ENCODE data around the gene REN. TPM values are rescaled to one million over a fixed set of nuclear protein-coding genes. Genes with fewer than 3 reads are reported as not detected.

The REN gene
- total and polyA plus RNA-seq, 2 experiments from 2014 or later: not detected

DNA sequence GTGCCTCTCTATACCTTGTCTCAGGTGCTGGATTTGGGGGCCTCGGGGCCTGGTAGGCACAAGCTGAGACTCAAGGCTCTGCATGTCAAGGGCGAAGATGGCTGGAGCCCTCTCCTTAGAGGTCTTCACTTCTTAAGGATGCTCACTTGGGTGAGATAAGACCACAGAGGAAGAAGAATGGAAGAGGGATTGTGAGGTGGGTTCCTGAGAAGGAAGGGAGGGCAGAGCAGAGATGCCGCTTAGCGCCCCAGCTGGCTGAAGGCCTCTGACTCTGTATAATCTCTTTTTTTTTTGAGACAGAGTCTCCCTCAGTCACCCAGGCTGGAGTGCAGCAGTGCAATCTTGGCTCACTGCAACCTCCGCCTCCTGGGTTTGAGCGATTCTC, 61.0 kb downstream of the REN start (continued):
- TF ChIP-seq ZNF462 (CRISPR knock-in tag; IDR thresholded peaks at IDR 0.05) (no peak), REST (IDR thresholded peaks at IDR 0.05; ENCODE audit: unreplicated experiment) (no peak), ZNF331 (CRISPR knock-in tag; IDR thresholded peaks at IDR 0.05; ENCODE audit: low read depth) (no peak), POLR2AphosphoS5 (IDR thresholded peaks at IDR 0.05; ENCODE audit: low read depth) (no peak), NANOG (IDR thresholded peaks at IDR 0.05; ENCODE audit: borderline replicate concordance) (no peak), EZH2 (IDR thresholded peaks at IDR 0.05; ENCODE audit: low read depth, unreplicated experiment) (no peak), JUNB (IDR thresholded peaks at IDR 0.05; ENCODE audit: unreplicated experiment) (no peak), ETS1 (IDR thresholded peaks at IDR 0.05) (no peak)

Other genes with a start within 250 kb of the REN start
- 105 and 123 TPM in 2 replicates for gene SOX13, start 93.2 kb downstream of the REN start, total RNA-seq (2014; rRNA removed; shearing (Covaris generic))
- gene SOX13, start 93.2 kb downstream of the REN start, polyA plus RNA-seq (2016; fragmentation: Nextera tagmentation; extraction: Ambion mirVana): 28.6 and 32.3 TPM in 2 replicates
- gene ETNK2, start 14.3 kb downstream of the REN start, total RNA-seq (2014; rRNA removed; shearing (Covaris generic)): 18.9 and 26.2 TPM in 2 replicates
- 7.6 and 9.0 TPM in 2 replicates for gene ETNK2, start 14.3 kb downstream of the REN start, polyA plus RNA-seq (2016; fragmentation: Nextera tagmentation; extraction: Ambion mirVana)
- gene KISS1, start 30.2 kb upstream of the REN start, total RNA-seq (2014; rRNA removed; shearing (Covaris generic)): 0.70 TPM in 1 of 2 replicates, not detected in the other
- not detected in 2 replicates for gene KISS1, start 30.2 kb upstream of the REN start, polyA plus RNA-seq (2016; fragmentation: Nextera tagmentation; extraction: Ambion mirVana)
- gene GOLT1A, start 47.7 kb upstream of the REN start, total RNA-seq (2014; rRNA removed; shearing (Covaris generic)): 3.0 and 7.0 TPM in 2 replicates
- gene GOLT1A, start 47.7 kb upstream of the REN start, polyA plus RNA-seq (2016; fragmentation: Nextera tagmentation; extraction: Ambion mirVana): 7.2 and 10.7 TPM in 2 replicates
- gene PLEKHA6, start 193.6 kb upstream of the REN start, total RNA-seq (2014; rRNA removed; shearing (Covaris generic)): 4.3 and 6.2 TPM in 2 replicates
- 2.5 and 2.8 TPM in 2 replicates for gene PLEKHA6, start 193.6 kb upstream of the REN start, polyA plus RNA-seq (2016; fragmentation: Nextera tagmentation; extraction: Ambion mirVana)
- 58.4 and 64.3 TPM in 2 replicates for gene PPP1R15B, start 245.5 kb upstream of the REN start, total RNA-seq (2014; rRNA removed; shearing (Covaris generic))
- 16.3 and 17.3 TPM in 2 replicates for gene PPP1R15B, start 245.5 kb upstream of the REN start, polyA plus RNA-seq (2016; fragmentation: Nextera tagmentation; extraction: Ambion mirVana)

Data from GM23338 (cell line).